GM12891 (cell line): ENCODE results near the gene KCNIP4.

Experiments
- POLR2A ChIP-seq: IDR thresholded peaks from 2 replicates; pipeline ENCODE4 v1.6.1; 2011; ENCODE audit warnings: low read depth, low read length, control low read depth
- POLR2AphosphoS5 ChIP-seq: IDR thresholded peaks from 2 replicates; pipeline ENCODE4 v1.6.1; 2011; ENCODE audit warnings: low read depth, low read length, control low read depth
- POU2F2 ChIP-seq: IDR thresholded peaks from 2 replicates; pipeline ENCODE4 v1.6.1; 2011; ENCODE audit warnings: low read depth, mild to moderate bottlenecking, control low read depth, low read length, moderate library complexity

DNA sequence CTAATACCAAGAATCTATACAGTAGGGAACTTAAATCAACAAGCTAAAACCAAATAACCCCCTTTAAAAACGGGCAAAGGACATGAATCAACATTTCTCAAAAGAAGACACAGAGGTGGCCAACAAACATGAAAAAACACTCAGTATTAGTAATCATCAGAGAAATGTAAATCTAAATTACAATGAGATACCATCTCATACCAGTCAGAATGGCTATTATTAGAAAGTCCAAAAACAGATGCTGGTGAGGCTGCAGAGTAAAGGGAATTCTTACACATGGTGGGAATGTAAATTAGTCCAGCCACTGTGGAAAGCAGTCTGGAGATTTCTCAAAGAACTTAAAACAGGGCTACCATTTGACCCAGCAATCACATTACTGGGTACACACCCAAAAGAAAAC is 1080.5 kb downstream of the KCNIP4 start:
- no peak for TF ChIP-seq POLR2A
- no peak for TF ChIP-seq POLR2AphosphoS5
- no peak for TF ChIP-seq POU2F2
